SH-SY5Y (cell line): ENCODE results near the gene PPP1R12C.

Experiments
- GATA2 ChIP-seq: IDR thresholded peaks from 2 replicates; pipeline ENCODE4 v1.6.1; 2011; ENCODE audit warnings: mild to moderate bottlenecking, low read depth, low read length
- GATA3 ChIP-seq: IDR thresholded peaks from 2 replicates; pipeline ENCODE4 v1.6.1; 2011; ENCODE audit warnings: low read depth, mild to moderate bottlenecking, low read length, moderate library complexity

GRCh38 chr19:55099557-55100506 lies 17.6 kb downstream of the PPP1R12C start:
- TF ChIP-seq GATA2 (no peak), GATA3 (no peak)
